Natural killer cell (primary cell): Measurements from ENCODE around the gene TBPL1. TPM values are rescaled to one million over a fixed set of nuclear protein-coding genes. Genes with fewer than 3 reads are reported as not detected.

Experiments used
- ATAC-seq, 3 donors: fragments of 150-1000 bp in 2 of 3; fragments of 200-7000 bp in 1 of 3; cut with Tn5 transposase; 1 replicate in 1 of 3; 2 replicates in 2 of 3; pipeline ENCODE4 v1.10.0; 2021; ENCODE audit warnings: mild to moderate bottlenecking in 2 of 3, moderate library complexity in 2 of 3
- DNase-seq, 2 donors: peaks; one replicate each; pipeline versions ENCODE4 v3.0.0 to v3.0.0-alpha.2; 2013 to 2021; ENCODE audit warnings: mixed read lengths in 1 of 2
- H3K27ac ChIP-seq: one replicate; pipeline ENCODE4 v1.5.1; 2013; ENCODE audit warnings: mild to moderate bottlenecking, low read length
- H3K27me3 ChIP-seq: one replicate; pipeline ENCODE4 v1.6.1; 2013; ENCODE audit warnings: low read length; ENCODE audit not compliant: control insufficient read depth, insufficient read depth
- H3K36me3 ChIP-seq: one replicate; pipeline ENCODE4 v1.6.1; 2013; ENCODE audit warnings: low read length; ENCODE audit not compliant: control insufficient read depth, insufficient read depth
- H3K4me1 ChIP-seq: one replicate; pipeline ENCODE4 v1.6.1; 2013; ENCODE audit warnings: low read length; ENCODE audit not compliant: control insufficient read depth, insufficient read depth
- H3K4me3 ChIP-seq: one replicate; pipeline ENCODE4 v1.5.1; 2013; ENCODE audit warnings: low read length
- H3K9me3 ChIP-seq: one replicate; pipeline ENCODE4 v1.6.1; 2013; ENCODE audit warnings: low read length; ENCODE audit not compliant: control insufficient read depth, insufficient read depth
- H3K27ac Mint-ChIP-seq, 2 donors: one replicate each; pipeline ENCODE4 v1.8.0; 2022; ENCODE audit warnings: mild to moderate bottlenecking in 2 of 2, mixed read lengths in 2 of 2, moderate library complexity in 1 of 2
- H3K27me3 Mint-ChIP-seq, 2 donors: one replicate each; pipeline ENCODE4 v1.8.0; 2022; ENCODE audit warnings: low read depth in 2 of 2, mixed read lengths in 2 of 2
- H3K36me3 Mint-ChIP-seq: one replicate; pipeline ENCODE4 v1.8.0; 2022; ENCODE audit warnings: mixed read lengths
- H3K4me1 Mint-ChIP-seq, 2 donors: one replicate each; pipeline ENCODE4 v1.8.0; 2022; ENCODE audit warnings: mixed read lengths in 2 of 2
- H3K4me3 Mint-ChIP-seq: one replicate; pipeline ENCODE4 v1.8.0; 2022; ENCODE audit warnings: mild to moderate bottlenecking, moderate library complexity, mixed read lengths
- H3K9me3 Mint-ChIP-seq, 2 donors: one replicate each; pipeline ENCODE4 v1.8.0; 2022; ENCODE audit warnings: mixed read lengths in 2 of 2
- WGBS: methylation state at CpG from one replicate; pipeline ENCODE4 v1.1.7; 2013; ENCODE audit warnings: missing lambda C conversion rate; ENCODE audit not compliant: insufficient coverage; 5-methylcytosine and 5-hydroxymethylcytosine counted together
- intact Hi-C: fragments of 100-400 bp; cut with micrococcal nuclease; formaldehyde crosslinking; loops from one replicate; pipeline ENCODE4 v1.14.2; 2022
- total RNA-seq, 4 donors: library from RNA; stranded (reverse); fragments of 120-200 nt in 1 of 4; gene quantifications; one replicate each; pipeline versions ENCODE4 v1.2.3 to v1.2.4, GENCODE V29; 2013 to 2022
- TF ChIP-seq, protein P1 (sequence below): fragments of 200-600 bp; IDR thresholded peaks from one replicate; pipeline ENCODE4 v1.8.0; 2022; ENCODE audit warnings: antibody characterized with exemption

Gene TBPL1
- total RNA-seq, 3 donors from 2014 or later (not counting 1 experiment from before 2014, with no cell fraction given): 54.8 to 71.0 (median 59.9) TPM

DNA sequence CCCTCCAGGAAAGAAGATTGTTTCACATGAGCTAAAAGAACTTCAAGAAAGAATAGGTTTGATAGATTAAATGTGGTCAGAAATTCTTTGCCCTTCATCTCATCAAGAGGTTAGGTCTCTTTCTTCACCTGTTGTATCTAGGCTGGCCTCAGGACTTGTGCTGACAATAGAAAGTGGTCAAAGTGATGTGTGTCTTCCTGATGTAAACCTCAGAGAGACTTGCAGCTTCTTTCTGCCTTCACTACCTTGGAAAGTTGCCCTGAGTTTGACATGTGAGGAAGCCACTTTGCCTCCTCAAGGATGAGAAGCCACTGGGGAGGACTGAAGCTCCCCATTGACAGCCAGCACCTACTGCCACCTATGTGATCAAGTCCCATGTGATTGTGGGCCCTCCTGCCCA is 46.3 kb downstream of the TBPL1 start:
- Histone ChIP-seq H3K9me3 (no peaks in the 10 kb centered on the region), H3K36me3 (no peaks in the 10 kb centered on the region), H3K4me1 (peaks cover 4% of the 10 kb centered on the region), H3K27ac (no peak overlapping the region), H3K4me3 (no peak overlapping the region), H3K27me3 (peaks cover 3% of the 10 kb centered on the region)
- TF ChIP-seq, protein P1, sequence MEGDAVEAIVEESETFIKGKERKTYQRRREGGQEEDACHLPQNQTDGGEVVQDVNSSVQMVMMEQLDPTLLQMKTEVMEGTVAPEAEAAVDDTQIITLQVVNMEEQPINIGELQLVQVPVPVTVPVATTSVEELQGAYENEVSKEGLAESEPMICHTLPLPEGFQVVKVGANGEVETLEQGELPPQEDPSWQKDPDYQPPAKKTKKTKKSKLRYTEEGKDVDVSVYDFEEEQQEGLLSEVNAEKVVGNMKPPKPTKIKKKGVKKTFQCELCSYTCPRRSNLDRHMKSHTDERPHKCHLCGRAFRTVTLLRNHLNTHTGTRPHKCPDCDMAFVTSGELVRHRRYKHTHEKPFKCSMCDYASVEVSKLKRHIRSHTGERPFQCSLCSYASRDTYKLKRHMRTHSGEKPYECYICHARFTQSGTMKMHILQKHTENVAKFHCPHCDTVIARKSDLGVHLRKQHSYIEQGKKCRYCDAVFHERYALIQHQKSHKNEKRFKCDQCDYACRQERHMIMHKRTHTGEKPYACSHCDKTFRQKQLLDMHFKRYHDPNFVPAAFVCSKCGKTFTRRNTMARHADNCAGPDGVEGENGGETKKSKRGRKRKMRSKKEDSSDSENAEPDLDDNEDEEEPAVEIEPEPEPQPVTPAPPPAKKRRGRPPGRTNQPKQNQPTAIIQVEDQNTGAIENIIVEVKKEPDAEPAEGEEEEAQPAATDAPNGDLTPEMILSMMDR: no peak
- DNase-seq (no peak), ATAC-seq (no peak)
- Mint-ChIP-seq H3K27ac (no peak overlapping the region), H3K4me1 (peaks cover 0 to 6% of the 10 kb centered on the region in 2 donors), H3K27me3 (peaks cover 7 to 15% of the 10 kb centered on the region in 2 donors), H3K4me3 (no peak overlapping the region), H3K9me3 (no peaks in the 10 kb centered on the region), H3K36me3 (no peaks in the 10 kb centered on the region)
- intact Hi-C loops: no loop called here

GRCh38 chr6:134000443-134000842 is 47.4 kb downstream of the TBPL1 start:
- TF ChIP-seq, protein P1: no peak
- no peaks in the 10 kb centered on the region for H3K36me3 Mint-ChIP-seq
- peaks cover 0 to 6% of the 10 kb centered on the region in 2 donors for H3K4me1 Mint-ChIP-seq
- no peak overlapping the region for H3K4me3 Mint-ChIP-seq
- H3K4me1 ChIP-seq: peaks cover 4% of the 10 kb centered on the region
- ATAC-seq: no peak
- H3K36me3 ChIP-seq: no peaks in the 10 kb centered on the region
- H3K9me3 Mint-ChIP-seq: no peaks in the 10 kb centered on the region
- intact Hi-C loops: no loop called here
- peaks cover 3% of the 10 kb centered on the region for H3K27me3 ChIP-seq
- peaks cover 7 to 17% of the 10 kb centered on the region in 2 donors for H3K27me3 Mint-ChIP-seq
- no CpG with 5 or more reads among the region's 3 CpGs for WGBS
- DNase-seq: no peak
- no peak overlapping the region for H3K27ac ChIP-seq
- no peak overlapping the region for H3K4me3 ChIP-seq
- H3K9me3 ChIP-seq: no peaks in the 10 kb centered on the region
- no peak overlapping the region for H3K27ac Mint-ChIP-seq

DNA sequence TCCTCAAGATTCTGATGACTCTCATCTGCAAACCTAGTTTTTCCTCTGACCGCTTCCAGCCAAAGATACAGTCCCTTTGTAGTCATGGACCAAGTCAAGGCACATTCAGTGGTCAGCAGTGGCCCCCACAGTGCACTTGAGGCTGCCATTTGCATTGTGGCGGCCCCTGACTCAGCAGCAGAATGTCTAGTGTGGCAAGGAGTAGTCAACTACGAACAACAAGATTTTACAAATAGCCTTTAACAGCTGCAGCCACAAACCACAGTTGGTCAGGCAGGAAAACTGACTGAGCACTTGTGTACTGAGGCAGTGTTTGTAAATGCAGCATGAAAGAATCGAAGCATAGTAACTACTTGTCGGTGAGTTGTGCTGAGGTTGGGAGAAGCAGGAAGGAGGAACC is 49.8 kb downstream of the TBPL1 start:
- peaks cover 12 to 30% of the 10 kb centered on the region in 2 donors for H3K27me3 Mint-ChIP-seq
- TF ChIP-seq, protein P1: no peak
- H3K9me3 ChIP-seq: no peaks in the 10 kb centered on the region
- H3K36me3 Mint-ChIP-seq: no peaks in the 10 kb centered on the region
- no peak overlapping the region for H3K4me3 Mint-ChIP-seq
- H3K27ac Mint-ChIP-seq: no peak overlapping the region
- ATAC-seq: no peak
- no peak overlapping the region for H3K27ac ChIP-seq
- peaks cover 3% of the 10 kb centered on the region for H3K27me3 ChIP-seq
- intact Hi-C loops: no loop called here
- WGBS: 52% methylated on average over 5 of the region's 5 CpGs
- H3K4me3 ChIP-seq: no peak overlapping the region
- peaks cover 0 to 6% of the 10 kb centered on the region in 2 donors for H3K4me1 Mint-ChIP-seq
- peaks cover 4% of the 10 kb centered on the region for H3K4me1 ChIP-seq
- H3K9me3 Mint-ChIP-seq: no peaks in the 10 kb centered on the region
- H3K36me3 ChIP-seq: no peaks in the 10 kb centered on the region
- DNase-seq: no peak

DNA sequence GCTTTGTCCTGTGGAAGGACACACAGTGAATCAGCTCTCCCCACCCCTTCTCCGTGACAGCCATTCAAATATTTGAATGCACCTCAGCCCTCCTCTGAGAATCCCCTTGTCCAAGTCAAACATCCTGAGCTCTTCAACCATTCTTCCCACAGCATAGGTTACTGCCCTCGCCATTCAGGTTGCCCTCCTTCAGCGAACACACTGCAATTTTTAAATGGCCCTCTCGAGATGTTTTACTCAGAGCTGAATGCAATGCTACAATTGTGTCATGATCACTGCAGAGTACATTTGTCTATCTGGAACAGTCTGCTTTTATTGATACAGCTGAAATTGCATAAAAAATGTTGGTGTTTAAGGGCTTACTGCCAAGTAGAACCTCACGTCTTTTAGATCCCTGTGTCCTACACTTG is 50.5 kb downstream of the TBPL1 start:
- Histone ChIP-seq H3K27ac (no peak overlapping the region), H3K4me1 (peaks cover 4% of the 10 kb centered on the region), H3K4me3 (no peak overlapping the region), H3K36me3 (no peaks in the 10 kb centered on the region), H3K9me3 (no peaks in the 10 kb centered on the region), H3K27me3 (peaks cover 3% of the 10 kb centered on the region)
- DNase-seq (no peak), ATAC-seq (no peak)
- no peaks in the 10 kb centered on the region for H3K36me3 Mint-ChIP-seq
- intact Hi-C loops: no loop called here
- H3K4me3 Mint-ChIP-seq: no peak overlapping the region
- peaks cover 12 to 30% of the 10 kb centered on the region in 2 donors for H3K27me3 Mint-ChIP-seq
- TF ChIP-seq, protein P1: no peak
- WGBS: 92% methylated on average over 5 of the region's 5 CpGs
- no peaks in the 10 kb centered on the region for H3K9me3 Mint-ChIP-seq
- peaks cover 0 to 6% of the 10 kb centered on the region in 2 donors for H3K4me1 Mint-ChIP-seq
- H3K27ac Mint-ChIP-seq: no peak overlapping the region
